NCI-H1417 (cell line): ENCODE measurements around the gene FITM1.

Experiments used
- DNase-seq, 3 experiments: peaks; one replicate each; lab custom pipeline; 2025; lab: John Stamatoyannopoulos, UW

FITM1 gene

GRCh38 chr14:24139272-24139934, 8.9 kb downstream of the FITM1 start:
- DNase-seq, result peak in 1 of 3 experiments; percentile 39

- DNase-seq, result peak; percentile 100
Measured at GRCh38 chr14:24141097-24141880, 10.8 kb downstream of the FITM1 start, which contains the start of gene EMC9. Gene EMC9 (minus strand): TSS chr14:24141591. CDS start chr14:24141304, 287 bp downstream.

- DNase-seq, result no peak
Measured at GRCh38 chr14:24143511-24143910, 13.1 kb downstream of the FITM1 start.

GRCh38 chr14:24144451-24144850, 14.0 kb downstream of the FITM1 start:
- no peak for DNase-seq

GRCh38 chr14:24145219-24145618, 14.8 kb downstream of the FITM1 start:
- no peak for DNase-seq

- DNase-seq, result no peak
Measured at GRCh38 chr14:24145690-24146452, 15.4 kb downstream of the FITM1 start.

- peak; percentile 96 to 99 (median 97) for DNase-seq
Measured at GRCh38 chr14:24146453-24146977, 16.1 kb downstream of the FITM1 start, which contains the start of gene PSME2. Gene PSME2 (minus strand): TSS chr14:24146610. CDS start chr14:24146581, 29 bp downstream.

- peak; percentile 99 for DNase-seq
Measured at GRCh38 chr14:24146978-24147760, 16.7 kb downstream of the FITM1 start, which contains the start of gene RNF31. Gene RNF31 (plus strand): TSS chr14:24147498. CDS start chr14:24147699, 201 bp downstream.

- DNase-seq, result peak in 1 of 3 experiments; percentile 48
Measured at GRCh38 chr14:24147761-24148428, 17.4 kb downstream of the FITM1 start.

- no peak for DNase-seq
Measured at GRCh38 chr14:24149302-24149969, 19.0 kb downstream of the FITM1 start.

GRCh38 chr14:24150061-24150460, 19.6 kb downstream of the FITM1 start:
- no peak for DNase-seq

GRCh38 chr14:24150567-24150966, 20.1 kb downstream of the FITM1 start:
- DNase-seq, result no peak

- DNase-seq, result no peak
Measured at GRCh38 chr14:24150993-24151392, 20.5 kb downstream of the FITM1 start.

GRCh38 chr14:24151404-24152080, 21.1 kb downstream of the FITM1 start:
- no peak for DNase-seq

- no peak for DNase-seq
Measured at GRCh38 chr14:24155100-24155499, 24.6 kb downstream of the FITM1 start.

- DNase-seq, result no peak
Measured at GRCh38 chr14:24156840-24157239, 26.4 kb downstream of the FITM1 start.

- DNase-seq, result no peak
Measured at GRCh38 chr14:24157331-24157730, 26.9 kb downstream of the FITM1 start.

- DNase-seq, result no peak
Measured at GRCh38 chr14:24159777-24160498, 29.5 kb downstream of the FITM1 start.

GRCh38 chr14:24160499-24160849, 30.0 kb downstream of the FITM1 start:
- no peak for DNase-seq
